Fibroblast of skin of right quadriceps (primary cell): ENCODE results near the gene KCTD5.
"Not testable (repeated sequence)": the region's sequence is repeated elsewhere in the genome, so short reads cannot be mapped to it uniquely, and the experiment has no call there.

ENCODE experiments used
- DNase-seq: peaks from one replicate; pipeline ENCODE4 v3.0.0-alpha.2; 2013

The KCTD5 gene

GRCh38 chr16:2682209-2683021, at the start of gene KCTD5:
KCTD5 (plus strand) TSS chr16:2682523; CDS start chr16:2682549, 26 bp downstream.
- peak; percentile 95 for DNase-seq

DNA sequence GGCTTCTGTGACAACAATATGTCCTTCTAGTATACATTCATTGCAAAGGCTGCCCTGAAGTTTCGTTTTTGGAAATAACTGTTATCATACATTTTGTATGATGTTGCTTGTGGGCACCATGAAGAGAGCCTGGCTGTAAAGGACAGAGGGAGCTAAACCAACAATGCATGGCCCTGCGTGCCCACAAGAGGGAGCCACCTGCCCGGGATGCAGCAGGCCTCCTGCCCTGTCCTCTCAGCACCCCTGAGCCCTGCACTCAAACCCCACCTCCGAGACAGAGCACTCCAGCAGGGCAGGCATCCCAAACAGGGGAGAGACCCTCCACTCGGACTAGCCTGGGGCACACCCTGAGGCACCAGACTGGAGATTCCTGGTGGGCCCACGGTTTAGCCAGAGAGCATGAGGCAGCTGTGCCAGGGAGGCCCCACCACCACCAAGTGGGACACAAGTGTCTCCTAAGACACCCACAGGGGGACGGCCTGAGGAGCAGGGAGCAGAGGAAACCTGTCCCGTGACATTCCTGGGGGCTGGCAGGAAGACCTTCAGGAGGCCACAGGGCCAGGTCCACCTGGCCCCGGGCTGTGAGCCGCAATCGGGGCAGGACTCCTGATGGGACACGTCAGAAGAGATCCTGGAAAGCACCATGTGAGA, 43.1 kb upstream of the KCTD5 start:
- not testable (repeated sequence) for DNase-seq

DNA sequence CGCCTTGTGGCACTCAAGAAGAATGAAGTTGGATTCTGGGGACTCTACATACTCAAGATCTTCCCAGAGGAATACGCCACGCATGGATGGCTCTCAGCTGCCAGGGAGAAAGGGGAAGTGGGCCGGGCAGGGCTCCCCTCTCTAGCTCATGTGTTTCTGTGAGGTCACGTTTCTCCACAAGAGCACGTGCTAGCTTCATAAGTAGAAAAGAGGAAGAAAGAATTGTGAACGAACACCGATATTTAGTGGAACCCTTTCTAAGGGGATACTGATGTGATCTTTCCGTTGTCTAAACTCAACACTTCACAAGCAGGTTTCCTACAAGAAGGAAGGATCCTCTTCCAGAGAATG, 42.6 kb upstream of the KCTD5 start:
- not testable (repeated sequence) for DNase-seq

GRCh38 chr16:2642561-2642960, 39.8 kb upstream of the KCTD5 start:
- not testable (repeated sequence) for DNase-seq

- not testable (repeated sequence) for DNase-seq
Measured at GRCh38 chr16:2644754-2645453, 37.4 kb upstream of the KCTD5 start.

- DNase-seq = not testable (repeated sequence)
Measured at GRCh38 chr16:2651268-2651871, 31.0 kb upstream of the KCTD5 start.

GRCh38 chr16:2653915-2654314, 28.4 kb upstream of the KCTD5 start:
- DNase-seq = not testable (repeated sequence)

DNA sequence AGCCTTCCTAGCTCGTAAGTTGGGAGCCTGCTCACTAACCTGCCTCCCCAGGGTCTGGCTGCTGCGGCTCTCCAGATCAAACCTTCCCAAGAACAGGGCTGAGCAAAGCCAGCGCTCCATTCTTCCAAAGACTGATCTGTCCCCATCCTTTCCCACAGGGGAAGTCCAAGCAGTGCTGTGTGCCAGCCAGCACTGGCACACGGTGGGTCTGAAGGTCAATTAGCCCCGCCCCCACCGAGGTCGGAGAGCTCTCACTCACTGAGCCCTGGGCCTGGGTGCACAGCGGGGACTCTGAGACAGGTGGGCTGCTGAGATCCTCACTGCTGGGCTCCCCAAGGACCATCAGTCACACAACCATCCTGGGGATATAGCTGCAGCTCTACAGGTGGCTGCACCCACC, 27.4 kb upstream of the KCTD5 start:
- DNase-seq = not testable (repeated sequence)

GRCh38 chr16:2656985-2657384, 25.3 kb upstream of the KCTD5 start:
- DNase-seq = no peak

- not testable (repeated sequence) for DNase-seq
Measured at GRCh38 chr16:2657803-2658202, 24.5 kb upstream of the KCTD5 start.

DNA sequence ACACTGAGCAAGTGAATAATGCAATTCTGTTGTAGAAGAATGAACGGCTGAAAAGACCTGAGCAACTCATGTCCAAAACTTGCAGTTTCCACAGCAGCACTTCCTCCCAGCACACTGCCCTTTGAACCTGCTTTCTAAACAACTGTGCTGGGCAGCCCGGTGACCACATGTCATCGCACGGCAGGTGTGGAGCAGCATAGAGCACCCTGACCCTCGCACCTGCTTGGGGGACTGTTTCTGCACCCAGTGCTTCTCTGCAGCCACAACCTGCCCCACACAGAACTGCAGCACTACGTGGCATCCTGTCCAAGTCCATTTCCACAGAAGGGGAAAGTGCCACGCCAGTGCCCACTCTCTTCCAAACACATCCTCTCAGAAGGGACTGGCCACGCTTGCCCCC, 22.8 kb upstream of the KCTD5 start:
- DNase-seq = not testable (repeated sequence)

DNA sequence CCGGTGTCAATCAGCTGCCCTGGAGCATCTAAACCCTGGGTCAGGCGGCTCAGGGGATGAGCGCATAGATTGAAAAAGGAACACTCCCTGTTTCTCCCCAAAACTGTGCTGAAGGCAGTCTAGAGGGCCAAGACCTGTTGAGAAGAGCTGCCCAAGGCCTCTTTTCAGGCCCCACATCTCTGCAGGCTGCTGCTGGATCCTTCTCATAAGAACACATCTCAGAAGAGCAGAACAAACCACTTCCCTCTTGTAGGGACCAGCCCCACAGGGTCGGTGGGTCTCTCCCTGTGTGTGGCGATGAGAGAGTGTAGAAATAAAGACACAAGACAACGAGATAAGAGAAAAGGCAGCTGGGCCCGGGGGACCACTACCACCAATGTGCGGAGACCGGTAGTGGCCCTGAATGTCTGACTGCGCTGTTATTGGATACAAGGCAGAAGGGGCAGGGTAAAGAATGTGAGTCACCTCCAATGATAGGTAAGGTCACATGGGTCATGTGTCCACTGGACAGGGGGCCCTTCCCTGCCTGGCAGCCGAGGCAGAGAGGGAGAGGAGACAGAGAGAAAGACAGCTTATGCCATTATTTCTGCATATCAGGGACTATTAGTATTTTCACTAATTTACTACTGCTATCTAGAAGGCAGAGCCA, 22.2 kb upstream of the KCTD5 start:
- DNase-seq = not testable (repeated sequence)

DNA sequence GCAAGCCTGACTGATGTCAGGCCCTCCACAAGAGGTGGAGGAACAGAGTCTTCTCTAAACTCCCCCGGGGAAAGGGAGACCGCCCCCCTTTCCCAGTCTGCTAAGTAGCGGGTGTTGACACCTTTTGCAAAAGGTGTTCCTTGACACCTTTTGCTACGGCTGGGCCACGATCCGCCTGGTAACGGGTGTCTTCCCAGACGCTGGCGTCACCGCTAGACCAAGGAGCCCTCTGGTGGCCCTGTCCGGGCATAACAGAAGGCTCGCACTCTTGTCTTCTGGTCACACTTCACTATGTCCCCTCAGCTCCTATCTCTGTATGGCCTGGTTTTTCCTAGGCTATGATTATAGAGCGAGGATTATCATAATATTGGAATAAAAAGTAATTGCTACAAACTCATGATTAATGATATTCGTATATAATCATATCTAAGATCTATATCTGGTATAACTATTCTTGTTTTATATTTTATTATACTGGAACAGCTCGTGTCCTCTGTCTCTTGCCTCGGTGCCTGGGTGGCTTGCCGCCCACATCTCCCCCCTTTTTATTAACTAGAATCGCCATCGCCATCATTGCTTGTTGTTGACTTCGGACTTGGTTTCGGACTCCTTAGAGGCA, 21.5 kb upstream of the KCTD5 start:
- not testable (repeated sequence) for DNase-seq

DNA sequence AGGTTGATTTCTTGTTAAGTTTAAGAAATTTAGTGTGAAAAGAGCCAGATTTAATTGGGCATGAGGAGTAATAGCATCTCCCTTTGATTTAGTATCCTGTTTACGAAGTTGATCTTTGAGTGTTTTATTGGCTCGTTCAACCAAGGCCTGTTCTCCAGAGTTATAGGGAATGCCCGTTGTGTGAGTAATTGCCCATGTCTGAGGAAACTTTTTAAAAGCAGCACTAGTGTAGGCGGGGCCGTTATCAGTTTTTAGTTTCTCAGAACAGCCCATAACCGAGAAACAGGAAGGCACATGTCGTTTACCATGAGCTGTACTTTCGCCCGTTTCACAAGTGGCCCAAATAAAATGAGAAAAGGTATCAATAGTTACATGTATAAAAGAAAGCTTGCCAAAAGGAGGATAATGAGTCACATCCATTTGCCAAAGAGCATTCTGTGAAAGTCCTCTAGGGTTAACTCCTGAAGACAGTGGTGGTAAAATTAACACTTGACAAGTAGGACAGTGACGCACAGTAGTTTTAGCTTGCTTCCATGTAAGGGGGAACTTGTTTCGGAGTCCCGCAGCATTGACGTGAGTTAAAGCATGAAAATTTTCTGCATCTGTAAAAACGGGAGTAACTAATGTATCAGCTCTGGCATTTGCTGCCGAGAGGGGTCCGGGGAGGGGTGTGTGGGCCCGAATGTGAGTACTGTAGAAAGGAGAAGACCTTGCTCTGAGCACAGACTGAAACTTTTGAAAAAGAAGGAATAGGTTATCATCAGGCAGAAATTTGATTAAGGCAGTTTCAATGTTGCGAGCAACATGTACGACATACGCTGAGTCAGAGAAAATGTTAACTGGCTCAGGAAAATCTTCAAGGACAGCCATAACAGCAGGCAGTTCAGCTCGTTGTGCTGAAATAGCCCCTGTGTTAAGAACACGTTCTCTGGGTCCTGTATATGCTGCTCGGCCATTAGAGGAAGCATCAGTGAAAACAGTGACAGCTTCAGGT, 18.5 kb upstream of the KCTD5 start:
- DNase-seq = peak; percentile 86

DNA sequence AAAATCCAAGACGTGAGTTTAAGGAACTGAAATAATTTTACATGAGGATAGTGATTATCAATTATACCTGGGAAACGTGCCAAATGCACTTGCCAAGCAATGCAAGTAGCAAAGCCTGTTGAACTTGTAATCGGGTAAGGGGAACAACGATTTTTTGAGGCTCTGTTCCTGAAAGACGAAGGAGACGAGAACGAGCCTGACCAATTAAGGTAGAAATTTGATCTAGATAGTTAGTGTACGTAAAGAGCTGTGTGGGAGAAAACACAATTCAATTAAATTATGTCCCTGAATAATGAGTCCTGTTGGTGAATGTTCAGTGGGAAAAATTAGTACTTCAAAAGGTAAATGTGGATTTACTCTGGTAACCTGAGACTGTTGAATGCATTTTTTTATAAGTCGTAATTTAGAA, 17.7 kb upstream of the KCTD5 start:
- DNase-seq = no peak

DNA sequence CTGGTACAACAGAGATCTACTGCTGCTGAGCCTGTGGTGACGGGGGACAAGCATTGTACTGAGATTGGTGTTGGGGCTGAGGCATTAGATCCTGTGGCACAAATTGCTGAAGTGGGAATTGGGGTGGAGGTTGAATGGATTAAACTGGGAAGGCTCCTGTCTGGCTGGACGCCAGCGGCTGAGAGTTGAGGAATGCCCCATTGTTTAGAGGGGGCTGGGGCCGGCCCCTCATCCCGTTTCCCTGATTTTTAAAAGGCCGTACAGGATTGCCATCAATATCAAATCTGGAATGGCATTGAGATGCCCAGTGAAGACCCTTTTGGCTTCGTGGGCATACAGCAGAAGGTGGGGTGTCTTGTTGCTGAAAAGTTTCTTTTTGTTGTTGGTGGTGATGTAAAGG, 15.7 kb upstream of the KCTD5 start:
- not testable (repeated sequence) for DNase-seq

- DNase-seq = not testable (repeated sequence)
Measured at GRCh38 chr16:2669587-2669986, 12.7 kb upstream of the KCTD5 start.

- peak; percentile 46 for DNase-seq
Measured at GRCh38 chr16:2670017-2670416, 12.3 kb upstream of the KCTD5 start.

DNA sequence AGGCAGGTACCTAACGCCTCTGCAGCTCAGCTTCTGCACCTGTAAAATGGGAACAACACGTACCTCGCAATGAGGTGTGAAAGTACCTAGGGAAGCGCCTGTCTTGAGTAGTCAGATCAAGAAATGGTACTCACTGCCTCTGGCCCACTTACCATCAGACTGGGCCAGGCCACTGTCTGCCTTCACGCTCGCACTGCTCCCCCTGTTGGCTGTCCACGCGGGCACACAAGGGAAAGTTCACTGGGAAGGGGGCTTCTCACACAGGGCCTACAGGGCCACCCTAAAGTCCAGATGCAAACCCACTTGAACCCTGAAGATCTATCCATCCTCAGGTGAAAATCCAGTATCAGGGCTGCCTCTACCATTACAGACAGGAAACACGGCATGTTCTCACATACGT, 11.1 kb upstream of the KCTD5 start:
- not testable (repeated sequence) for DNase-seq

DNA sequence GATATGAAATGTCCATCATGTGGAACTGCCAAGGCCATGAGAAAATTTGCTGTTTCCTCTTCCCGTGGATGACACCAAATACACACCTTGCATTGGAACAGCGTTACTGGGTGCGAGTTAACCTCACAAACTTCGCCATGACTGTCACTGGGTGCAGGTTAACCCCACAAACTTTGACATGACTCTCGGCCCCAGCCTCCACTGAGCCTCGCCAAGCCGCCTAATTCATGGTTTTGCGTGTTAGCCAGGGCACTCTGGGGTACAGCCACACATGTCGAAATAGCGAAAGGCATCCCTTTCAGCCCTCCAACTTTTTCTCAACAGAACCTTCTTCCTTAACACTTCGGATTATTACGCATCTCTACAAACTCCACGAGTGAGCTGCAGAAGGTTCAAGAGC, 10.6 kb upstream of the KCTD5 start:
- no peak for DNase-seq
